ENCODE data around the gene PGC.

PGC gene

GRCh38 chr6:41708856-41709255 lies 38.3 kb downstream of the PGC start:
- TF ChIP-seq CTCF (IDR thresholded peaks at IDR 0.05; ENCODE audit: low read depth, low read length): no peak
- in situ Hi-C loops (cut with HindIII; ENCODE audit: low sequenced_read_pairs): no loop called here
- no peak for DNase-seq (ENCODE audit: low read depth, low spot score)
- no peak overlapping the region for H3K4me3 ChIP-seq (ENCODE audit: low read depth, low read length)

GRCh38 chr6:41707565-41708200 lies 39.5 kb downstream of the PGC start:
- in situ Hi-C loops (cut with HindIII; ENCODE audit: low sequenced_read_pairs): no loop called here
- no peak for DNase-seq (ENCODE audit: low read depth, low spot score)
- TF ChIP-seq CTCF (IDR thresholded peaks at IDR 0.05; ENCODE audit: low read depth, low read length): no peak
- no peak overlapping the region for H3K4me3 ChIP-seq (ENCODE audit: low read depth, low read length)

- DNase-seq (ENCODE audit: low read depth, low spot score): peak; percentile 15
- no peak overlapping the region for H3K4me3 ChIP-seq (ENCODE audit: low read depth, low read length)
- TF ChIP-seq CTCF (IDR thresholded peaks at IDR 0.05; ENCODE audit: low read depth, low read length): no peak
- in situ Hi-C loops (cut with HindIII; ENCODE audit: low sequenced_read_pairs): no loop called here
Measured at GRCh38 chr6:41706876-41707564, 40.2 kb downstream of the PGC start.

- in situ Hi-C loops (cut with HindIII; ENCODE audit: low sequenced_read_pairs): no loop called here
- DNase-seq (ENCODE audit: low read depth, low spot score): peak; percentile 65
- no peak overlapping the region for H3K4me3 ChIP-seq (ENCODE audit: low read depth, low read length)
- TF ChIP-seq CTCF (IDR thresholded peaks at IDR 0.05; ENCODE audit: low read depth, low read length): peak; percentile 58
Measured at GRCh38 chr6:41705996-41706835, 41.0 kb downstream of the PGC start.

- in situ Hi-C loops (cut with HindIII; ENCODE audit: low sequenced_read_pairs): no loop called here
Measured at GRCh38 chr6:41705311-41705995, 41.7 kb downstream of the PGC start.

More at GRCh38 chr6:41705311-41705995, 41.7 kb downstream of the PGC start:
- no peak for TF ChIP-seq CTCF (IDR thresholded peaks at IDR 0.05; ENCODE audit: low read depth, low read length)
- H3K4me3 ChIP-seq (ENCODE audit: low read depth, low read length): no peak overlapping the region
- no peak for DNase-seq (ENCODE audit: low read depth, low spot score)

Data from astrocyte of the spinal cord (primary cell).